Activated naive CD8-positive, alpha-beta T cell treated with anti-CD3 and anti-CD28 coated beads for 36 hours (primary cell): ENCODE data around the gene DAPK3. TPM values are rescaled to one million over a fixed set of nuclear protein-coding genes. Genes with fewer than 3 reads are reported as not detected.

Experiments
- DNase-seq: peaks from one replicate; pipeline ENCODE4 v3.0.0; 2021
- H3K27ac Mint-ChIP-seq: one replicate; pipeline ENCODE4 v1.8.0; 2022; ENCODE audit warnings: mild to moderate bottlenecking, moderate library complexity, mixed read lengths
- H3K27me3 Mint-ChIP-seq: one replicate; pipeline ENCODE4 v1.8.0; 2022; ENCODE audit warnings: mild to moderate bottlenecking, mixed read lengths
- H3K36me3 Mint-ChIP-seq: one replicate; pipeline ENCODE4 v1.8.0; 2021; ENCODE audit warnings: mild to moderate bottlenecking, mixed read lengths
- H3K4me1 Mint-ChIP-seq: one replicate; pipeline ENCODE4 v1.8.0; 2021; ENCODE audit warnings: mixed read lengths
- H3K4me3 Mint-ChIP-seq: one replicate; pipeline ENCODE4 v1.8.0; 2022; ENCODE audit warnings: mild to moderate bottlenecking, moderate library complexity, mixed read lengths
- H3K9me3 Mint-ChIP-seq: one replicate; pipeline ENCODE4 v1.8.0; 2022; ENCODE audit warnings: mixed read lengths
- total RNA-seq, 2 experiments: library from RNA; stranded (reverse); gene quantifications; one replicate each; pipeline ENCODE4 v1.2.3, GENCODE V29; 2021

Gene DAPK3
- total RNA-seq, 2 experiments from 2014 or later: 31.6 to 32.2 TPM

- H3K9me3 Mint-ChIP-seq: no peaks in the 10 kb centered on the region
- peak overlapping the region; percentile 98 for H3K27ac Mint-ChIP-seq
- peaks cover 47% of the 10 kb centered on the region for H3K36me3 Mint-ChIP-seq
- peaks cover 45% of the 10 kb centered on the region for H3K4me1 Mint-ChIP-seq
- no peak for DNase-seq
- peaks cover 12% of the 10 kb centered on the region for H3K27me3 Mint-ChIP-seq
- H3K4me3 Mint-ChIP-seq: peak overlapping the region; percentile 98
Measured at GRCh38 chr19:3984584-3984907, 13.6 kb upstream of the DAPK3 start.

GRCh38 chr19:3983936-3984583, 13.2 kb upstream of the DAPK3 start:
- peaks cover 12% of the 10 kb centered on the region for H3K27me3 Mint-ChIP-seq
- DNase-seq: no peak
- H3K4me3 Mint-ChIP-seq: peak overlapping the region; percentile 98
- peak overlapping the region; percentile 98 for H3K27ac Mint-ChIP-seq
- H3K9me3 Mint-ChIP-seq: no peaks in the 10 kb centered on the region
- H3K36me3 Mint-ChIP-seq: peaks cover 51% of the 10 kb centered on the region
- peaks cover 44% of the 10 kb centered on the region for H3K4me1 Mint-ChIP-seq

GRCh38 chr19:3983542-3983914, 12.6 kb upstream of the DAPK3 start:
- DNase-seq: no peak
- Mint-ChIP-seq H3K27ac (peak overlapping the region; percentile 98), H3K36me3 (peaks cover 54% of the 10 kb centered on the region), H3K4me1 (peaks cover 47% of the 10 kb centered on the region), H3K4me3 (peak overlapping the region; percentile 98), H3K27me3 (peaks cover 12% of the 10 kb centered on the region), H3K9me3 (no peaks in the 10 kb centered on the region)

- Mint-ChIP-seq H3K9me3 (no peaks in the 10 kb centered on the region), H3K27ac (peak overlapping the region; percentile 98), H3K4me3 (peak overlapping the region; percentile 98), H3K27me3 (peaks cover 12% of the 10 kb centered on the region), H3K36me3 (peaks cover 58% of the 10 kb centered on the region), H3K4me1 (peaks cover 49% of the 10 kb centered on the region)
- DNase-seq: no peak
Measured at GRCh38 chr19:3982701-3983541, 12.0 kb upstream of the DAPK3 start.

GRCh38 chr19:3981736-3982681, 11.1 kb upstream of the DAPK3 start:
- Mint-ChIP-seq H3K27ac (peak overlapping the region; percentile 98), H3K4me1 (peaks cover 46% of the 10 kb centered on the region), H3K36me3 (peaks cover 66% of the 10 kb centered on the region), H3K27me3 (peaks cover 12% of the 10 kb centered on the region), H3K4me3 (peak overlapping the region; percentile 98), H3K9me3 (no peaks in the 10 kb centered on the region)
- no peak for DNase-seq

GRCh38 chr19:3981373-3981735, 10.5 kb upstream of the DAPK3 start:
- Mint-ChIP-seq H3K4me3 (peak overlapping the region; percentile 51), H3K27me3 (peaks cover 12% of the 10 kb centered on the region), H3K27ac (peak overlapping the region; percentile 77), H3K9me3 (no peaks in the 10 kb centered on the region), H3K4me1 (peaks cover 41% of the 10 kb centered on the region), H3K36me3 (peaks cover 71% of the 10 kb centered on the region)
- DNase-seq: no peak

- H3K36me3 Mint-ChIP-seq: peaks cover 78% of the 10 kb centered on the region
- DNase-seq: no peak
- peaks cover 42% of the 10 kb centered on the region for H3K4me1 Mint-ChIP-seq
- no peaks in the 10 kb centered on the region for H3K9me3 Mint-ChIP-seq
- no peak overlapping the region for H3K4me3 Mint-ChIP-seq
- peaks cover 12% of the 10 kb centered on the region for H3K27me3 Mint-ChIP-seq
- peak overlapping the region; percentile 77 for H3K27ac Mint-ChIP-seq
Measured at GRCh38 chr19:3980353-3981251, 9.7 kb upstream of the DAPK3 start.

- H3K36me3 Mint-ChIP-seq: peaks cover 73% of the 10 kb centered on the region
- peaks cover 11% of the 10 kb centered on the region for H3K27me3 Mint-ChIP-seq
- H3K4me1 Mint-ChIP-seq: peaks cover 41% of the 10 kb centered on the region
- peak overlapping the region; percentile 34 for H3K27ac Mint-ChIP-seq
- H3K9me3 Mint-ChIP-seq: no peaks in the 10 kb centered on the region
- no peak overlapping the region for H3K4me3 Mint-ChIP-seq
- no peak for DNase-seq
Measured at GRCh38 chr19:3979674-3980352, 8.9 kb upstream of the DAPK3 start.

- DNase-seq: no peak
- Mint-ChIP-seq H3K36me3 (peaks cover 68% of the 10 kb centered on the region), H3K4me3 (peak overlapping the region; percentile 25), H3K9me3 (no peaks in the 10 kb centered on the region), H3K27me3 (peaks cover 7% of the 10 kb centered on the region), H3K27ac (peak overlapping the region; percentile 34), H3K4me1 (peaks cover 41% of the 10 kb centered on the region)
Measured at GRCh38 chr19:3979289-3979673, 8.4 kb upstream of the DAPK3 start.

- Mint-ChIP-seq H3K4me3 (no peak overlapping the region), H3K4me1 (peaks cover 33% of the 10 kb centered on the region), H3K9me3 (no peaks in the 10 kb centered on the region), H3K27me3 (peaks cover 4% of the 10 kb centered on the region), H3K36me3 (peaks cover 57% of the 10 kb centered on the region), H3K27ac (no peak overlapping the region)
- no peak for DNase-seq
Measured at GRCh38 chr19:3978145-3978544, 7.2 kb upstream of the DAPK3 start.

- Mint-ChIP-seq H3K4me3 (no peak overlapping the region), H3K27ac (peak overlapping the region; percentile 58), H3K27me3 (no peaks in the 10 kb centered on the region), H3K4me1 (peaks cover 26% of the 10 kb centered on the region), H3K36me3 (peaks cover 53% of the 10 kb centered on the region), H3K9me3 (no peaks in the 10 kb centered on the region)
- no peak for DNase-seq
Measured at GRCh38 chr19:3977242-3978143, 6.6 kb upstream of the DAPK3 start.

GRCh38 chr19:3976495-3977241, 5.8 kb upstream of the DAPK3 start:
- Mint-ChIP-seq H3K9me3 (no peaks in the 10 kb centered on the region), H3K36me3 (peaks cover 45% of the 10 kb centered on the region), H3K27me3 (no peaks in the 10 kb centered on the region), H3K4me1 (peaks cover 20% of the 10 kb centered on the region), H3K27ac (peak overlapping the region; percentile 58), H3K4me3 (no peak overlapping the region)
- no peak for DNase-seq
